NB4 (cell line): ENCODE results near the gene PLCB4.

Experiments used
- MYC ChIP-seq: IDR thresholded peaks from 2 replicates; pipeline ENCODE4 v1.6.1; 2011; ENCODE audit warnings: low read depth, low read length
- TF ChIP-seq, protein P1 (sequence below): IDR thresholded peaks from one replicate; pipeline ENCODE4 v1.5.1; 2012; ENCODE audit warnings: low read depth, low read length

GRCh38 chr20:9460518-9460917 is 391.6 kb downstream of the PLCB4 start:
- TF ChIP-seq, protein P1, sequence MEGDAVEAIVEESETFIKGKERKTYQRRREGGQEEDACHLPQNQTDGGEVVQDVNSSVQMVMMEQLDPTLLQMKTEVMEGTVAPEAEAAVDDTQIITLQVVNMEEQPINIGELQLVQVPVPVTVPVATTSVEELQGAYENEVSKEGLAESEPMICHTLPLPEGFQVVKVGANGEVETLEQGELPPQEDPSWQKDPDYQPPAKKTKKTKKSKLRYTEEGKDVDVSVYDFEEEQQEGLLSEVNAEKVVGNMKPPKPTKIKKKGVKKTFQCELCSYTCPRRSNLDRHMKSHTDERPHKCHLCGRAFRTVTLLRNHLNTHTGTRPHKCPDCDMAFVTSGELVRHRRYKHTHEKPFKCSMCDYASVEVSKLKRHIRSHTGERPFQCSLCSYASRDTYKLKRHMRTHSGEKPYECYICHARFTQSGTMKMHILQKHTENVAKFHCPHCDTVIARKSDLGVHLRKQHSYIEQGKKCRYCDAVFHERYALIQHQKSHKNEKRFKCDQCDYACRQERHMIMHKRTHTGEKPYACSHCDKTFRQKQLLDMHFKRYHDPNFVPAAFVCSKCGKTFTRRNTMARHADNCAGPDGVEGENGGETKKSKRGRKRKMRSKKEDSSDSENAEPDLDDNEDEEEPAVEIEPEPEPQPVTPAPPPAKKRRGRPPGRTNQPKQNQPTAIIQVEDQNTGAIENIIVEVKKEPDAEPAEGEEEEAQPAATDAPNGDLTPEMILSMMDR, result no peak
- TF ChIP-seq MYC, result no peak
